Body of pancreas (tissue), 4 donors: ENCODE data around the gene IFNA5. TPM values are rescaled to one million over a fixed set of nuclear protein-coding genes. Genes with fewer than 3 reads are reported as not detected.

Source experiments
- ATAC-seq: fragments of 150-250 bp; one replicate; pipeline ENCODE4 v1.9.1; 2016
- DNase-seq, 4 donors: peaks; one replicate each; pipeline ENCODE4 v3.0.0-alpha.2; 2019
- H3K27ac ChIP-seq, 4 donors: fragments of 200-600 bp; sonication (generic); 1 replicate in 3 of 4; 2 replicates in 1 of 4; pipeline versions ENCODE4 v1.5.1 to v1.6.1; 2016 to 2019; ENCODE audit warnings: mild to moderate bottlenecking in 1 of 4, mixed read lengths in 1 of 4, moderate library complexity in 1 of 4
- H3K27me3 ChIP-seq, 2 donors: fragments of 200-600 bp; sonication (generic); one replicate each; pipeline ENCODE4 v1.6.0; 2016; ENCODE audit warnings: mild to moderate bottlenecking in 1 of 2
- H3K36me3 ChIP-seq, 2 donors: fragments of 200-600 bp; sonication (generic); replicated peaks in 1 of 2; 2 replicates each; pipeline ENCODE4 v1.5.1; 2016; ENCODE audit warnings: low read depth in 2 of 2; ENCODE audit not compliant: insufficient read depth in 1 of 2
- H3K4me1 ChIP-seq: fragments of 200-600 bp; sonication (generic); one replicate; pipeline ENCODE4 v1.6.0; 2016
- H3K4me3 ChIP-seq, 2 donors: fragments of 200-600 bp; sonication (generic); 1 replicate in 1 of 2; 2 replicates in 1 of 2; pipeline ENCODE4 v1.5.1; 2016 to 2019
- H3K9me3 ChIP-seq, 3 donors: fragments of 200-600 bp; sonication (generic); 1 replicate in 2 of 3; 2 replicates in 1 of 3; pipeline ENCODE4 v1.5.1; 2016
- CTCF ChIP-seq, 7 experiments: fragments of 450-650 bp in 4 of 7; fragments of 200-600 bp in 3 of 7; sonication (generic) in 3 of 7; IDR thresholded peaks; one replicate each; pipeline ENCODE4 v1.5.1; 2016 to 2019; ENCODE audit warnings: antibody characterized with exemption in 7 of 7
- POLR2A ChIP-seq, 3 donors: fragments of 450-650 bp; IDR thresholded peaks; one replicate each; pipeline ENCODE4 v1.6.1; 2016; ENCODE audit warnings: antibody characterized with exemption in 3 of 3, mild to moderate bottlenecking in 2 of 3
- WGBS, 2 donors: methylation state at CpG; one replicate each; pipeline ENCODE4 v1.1.5; 2017; 5-methylcytosine and 5-hydroxymethylcytosine counted together
- intact Hi-C: fragments of 100-400 bp; cut with DNase I; formaldehyde crosslinking; loops from one replicate; pipeline ENCODE4 v1.15.1; 2023
- total RNA-seq, 2 donors: library from RNA; depleted of rRNA; stranded (reverse); fragments of >200 nt; gene quantifications; one replicate each; pipeline ENCODE4 v1.1.0, GENCODE V29; 2016

IFNA5 gene
- total RNA-seq, 2 donors from 2014 or later: not detected

DNA sequence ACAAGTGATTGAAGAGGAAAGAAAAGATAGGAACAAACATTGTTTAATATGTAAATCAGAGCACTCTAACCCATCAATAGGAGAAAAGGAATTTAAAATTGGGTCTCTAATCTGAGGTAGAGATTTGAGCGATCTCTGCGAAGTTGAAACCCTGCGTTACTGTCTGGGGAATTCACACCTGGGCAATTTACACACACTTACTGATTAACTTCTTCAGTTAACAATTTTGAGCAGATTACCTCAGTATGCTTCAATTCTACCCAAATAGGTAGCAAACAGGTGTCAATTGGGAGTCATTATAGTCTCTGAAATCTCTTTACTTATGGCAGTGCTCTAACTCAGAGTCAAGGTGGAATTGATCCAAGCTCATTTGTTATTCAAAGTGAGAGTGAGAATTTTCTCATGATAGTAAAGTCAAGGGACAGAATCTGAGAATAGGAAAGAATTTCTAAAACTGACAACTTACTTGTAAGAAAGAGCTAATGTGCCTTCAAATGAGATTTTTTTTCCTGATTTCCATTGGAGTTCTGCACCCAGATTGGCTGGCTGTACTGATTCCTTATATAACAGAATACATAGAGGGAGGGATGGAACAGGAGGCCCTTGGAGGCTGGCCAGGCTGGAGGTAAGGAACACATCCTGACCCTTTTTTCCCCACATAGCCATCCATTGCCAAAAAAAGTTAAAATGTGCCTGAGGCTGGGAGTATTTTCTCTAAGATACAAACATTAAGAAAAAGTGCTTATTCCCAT, 38.2 kb downstream of the IFNA5 start:
- H3K4me1 ChIP-seq: no peaks in the 10 kb centered on the region
- intact Hi-C loops: no loop called here
- no peak for ATAC-seq
- no peak overlapping the region for H3K4me3 ChIP-seq
- no peaks in the 10 kb centered on the region for H3K9me3 ChIP-seq
- no peaks in the 10 kb centered on the region for H3K36me3 ChIP-seq
- H3K27ac ChIP-seq: no peak overlapping the region
- TF ChIP-seq CTCF (IDR thresholded peaks at IDR 0.05) (no peak), POLR2A (IDR thresholded peaks at IDR 0.05) (no peak)
- WGBS, 2 donors: 18% methylated on average over 3 of the region's 3 CpGs
- peak in 1 of 4 donors; percentile 7 for DNase-seq
- H3K27me3 ChIP-seq: peaks cover 0 to 4% of the 10 kb centered on the region in 2 donors

- DNase-seq (no peak), ATAC-seq (no peak)
- TF ChIP-seq POLR2A (IDR thresholded peaks at IDR 0.05): no peak
- TF ChIP-seq CTCF (IDR thresholded peaks at IDR 0.05): no peak
- Histone ChIP-seq H3K27me3 (no peaks in the 10 kb centered on the region), H3K4me3 (no peak overlapping the region), H3K4me1 (no peaks in the 10 kb centered on the region), H3K27ac (no peak overlapping the region), H3K9me3 (no peaks in the 10 kb centered on the region), H3K36me3 (no peaks in the 10 kb centered on the region)
- intact Hi-C loops: no loop called here
- WGBS, 2 donors: 20 to 29% methylated on average over 1 of the region's 1 CpG
Observed at GRCh38 chr9:21265421-21266189, 39.5 kb downstream of the IFNA5 start.

GRCh38 chr9:21255538-21256212, 49.4 kb downstream of the IFNA5 start:
- DNase-seq: no peak
- Histone ChIP-seq H3K36me3 (no peaks in the 10 kb centered on the region), H3K27me3 (no peaks in the 10 kb centered on the region), H3K9me3 (no peaks in the 10 kb centered on the region), H3K4me3 (no peak overlapping the region), H3K4me1 (no peaks in the 10 kb centered on the region), H3K27ac (no peak overlapping the region)
- ATAC-seq: no peak
- 61 to 69% methylated on average over 5 of the region's 5 CpGs for WGBS, 2 donors
- no peak for TF ChIP-seq CTCF (IDR thresholded peaks at IDR 0.05)
- intact Hi-C loops: no loop called here

Other genes with a start within 250 kb of the IFNA5 start
- not detected for gene IFNB1, start 227.4 kb downstream of the IFNA5 start, total RNA-seq
- gene IFNW1, start 163.5 kb downstream of the IFNA5 start, total RNA-seq: not detected
- not detected for gene IFNA21, start 138.7 kb downstream of the IFNA5 start, total RNA-seq
- not detected for gene IFNA4, start 117.7 kb downstream of the IFNA5 start, total RNA-seq
- not detected for gene IFNA7, start 103.1 kb downstream of the IFNA5 start, total RNA-seq
- gene IFNA10, start 98.2 kb downstream of the IFNA5 start, total RNA-seq: not detected
- gene IFNA16, start 88.0 kb downstream of the IFNA5 start, total RNA-seq: not detected
- not detected for gene IFNA17, start 77.1 kb downstream of the IFNA5 start, total RNA-seq
- not detected for gene IFNA14, start 65.3 kb downstream of the IFNA5 start, total RNA-seq
- 10 to 100 TPM; 10.2 to 15.3 TPM for gene KLHL9, start 30.1 kb upstream of the IFNA5 start, total RNA-seq
- gene IFNA6, start 45.6 kb upstream of the IFNA5 start, total RNA-seq: not detected
- gene IFNA13, start 62.7 kb upstream of the IFNA5 start, total RNA-seq: not detected
- not detected for gene IFNA2, start 80.1 kb upstream of the IFNA5 start, total RNA-seq
- not detected for gene IFNA8, start 103.8 kb upstream of the IFNA5 start, total RNA-seq
- not detected for gene IFNA1, start 135.1 kb upstream of the IFNA5 start, total RNA-seq
- gene IFNE, start 177.0 kb upstream of the IFNA5 start, total RNA-seq: under 1 TPM in 1 of 2 donors, not detected in 1; 0.26 TPM